NCI-H1092 treated with DMSO at 0.1 percent for 48 hours (cell line): ENCODE measurements around the gene NPIPB6.

ENCODE experiments used
- DNase-seq: peaks from one replicate; lab custom pipeline; 2025; lab: John Stamatoyannopoulos, UW

NPIPB6 gene

GRCh38 chr16:28324235-28324886 lies 38.9 kb downstream of the NPIPB6 start:
- no peak for DNase-seq

GRCh38 chr16:28321700-28322411 lies 41.5 kb downstream of the NPIPB6 start:
- DNase-seq = no peak

GRCh38 chr16:28320741-28321140 lies 42.6 kb downstream of the NPIPB6 start:
- DNase-seq = no peak

DNA sequence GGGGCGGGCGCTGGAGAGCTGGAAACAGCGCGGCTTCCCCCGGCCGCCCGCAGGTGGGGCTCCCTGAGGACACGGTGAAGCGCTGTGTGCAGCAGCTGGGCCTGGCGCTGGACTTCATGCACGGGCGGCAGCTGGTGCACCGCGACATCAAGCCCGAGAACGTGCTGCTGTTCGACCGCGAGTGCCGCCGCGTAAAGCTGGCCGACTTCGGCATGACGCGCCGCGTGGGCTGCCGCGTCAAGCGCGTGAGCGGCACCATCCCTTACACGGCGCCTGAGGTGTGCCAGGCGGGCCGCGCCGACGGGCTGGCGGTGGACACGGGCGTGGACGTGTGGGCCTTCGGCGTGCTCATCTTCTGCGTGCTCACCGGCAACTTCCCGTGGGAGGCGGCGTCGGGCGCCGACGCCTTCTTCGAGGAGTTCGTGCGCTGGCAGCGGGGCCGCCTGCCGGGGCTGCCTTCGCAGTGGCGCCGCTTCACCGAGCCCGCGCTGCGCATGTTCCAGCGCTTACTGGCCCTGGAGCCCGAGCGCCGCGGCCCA lies 43.2 kb downstream of the NPIPB6 start:
- DNase-seq = no peak

GRCh38 chr16:28319476-28320022 lies 43.8 kb downstream of the NPIPB6 start:
- DNase-seq = no peak

GRCh38 chr16:28318042-28318744 lies 45.1 kb downstream of the NPIPB6 start:
- no peak for DNase-seq

DNA sequence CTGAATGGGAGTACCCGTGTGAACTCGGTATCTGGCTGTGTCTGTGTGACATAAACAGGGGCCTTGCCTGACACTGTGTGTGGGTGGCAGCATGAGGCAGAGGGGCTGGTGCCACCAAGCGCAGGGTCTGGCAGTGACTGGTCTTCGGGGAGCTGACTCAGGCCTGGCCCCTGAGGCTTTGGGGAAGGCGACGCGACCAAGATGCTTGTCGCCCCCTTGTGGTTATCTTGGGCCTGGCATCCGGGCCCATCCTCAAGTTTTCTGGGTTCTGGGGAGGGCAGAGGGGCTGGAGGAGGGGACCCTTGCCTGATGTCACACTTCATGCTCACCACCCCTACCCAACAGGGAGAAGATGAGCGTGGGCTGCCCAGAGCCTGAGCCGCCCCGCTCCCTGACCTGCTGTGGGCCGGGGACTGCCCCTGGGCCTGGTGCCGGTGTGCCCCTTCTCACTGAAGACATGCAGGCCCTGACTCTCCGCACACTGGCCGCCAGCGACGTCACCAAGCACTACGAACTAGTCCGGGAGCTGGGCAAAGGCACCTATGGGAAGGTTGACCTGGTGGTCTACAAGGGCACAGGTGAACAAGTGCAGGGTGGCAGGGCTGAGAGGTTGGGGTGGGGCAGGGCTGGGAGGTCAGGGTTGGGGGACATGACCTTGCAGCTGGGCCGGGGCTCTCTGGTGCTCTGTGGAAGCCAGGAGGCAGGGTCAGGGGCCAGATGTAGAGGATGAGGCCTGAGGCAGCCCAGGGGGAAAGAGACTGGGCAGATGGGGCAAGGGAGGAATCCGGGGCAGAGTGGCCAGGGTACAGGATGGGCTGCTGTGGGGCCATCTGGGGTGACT lies 46.0 kb downstream of the NPIPB6 start:
- peak; percentile 6 for DNase-seq

- no peak for DNase-seq
These were observed 47.3 kb downstream of the NPIPB6 start for GRCh38 chr16:28316054-28316453.

GRCh38 chr16:28313587-28313986 lies 49.7 kb downstream of the NPIPB6 start:
- DNase-seq = no peak

DNA sequence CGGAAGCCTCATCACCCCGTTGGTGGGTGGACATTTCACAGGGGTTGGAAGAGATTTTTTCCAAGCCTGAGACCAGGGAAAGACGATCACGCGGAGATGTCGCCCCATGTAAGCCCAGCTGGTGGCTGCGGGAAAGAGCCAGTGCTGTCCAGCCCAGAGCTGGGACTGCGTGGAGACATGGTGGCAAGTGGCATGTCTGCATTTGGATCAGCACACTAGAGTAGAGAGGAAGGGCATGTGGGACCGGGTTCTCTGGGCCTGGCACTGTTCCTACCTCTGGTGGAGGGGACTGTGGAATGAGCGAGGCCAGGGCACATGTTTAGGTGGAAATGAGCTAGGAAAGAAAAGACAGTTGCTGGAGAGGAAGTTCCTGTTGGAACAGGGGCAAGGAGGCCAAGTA lies 51.0 kb downstream of the NPIPB6 start:
- DNase-seq = no peak

- no peak for DNase-seq
These were observed 51.4 kb downstream of the NPIPB6 start for GRCh38 chr16:28311913-28312312.

GRCh38 chr16:28311413-28311812 lies 51.9 kb downstream of the NPIPB6 start:
- no peak for DNase-seq

DNA sequence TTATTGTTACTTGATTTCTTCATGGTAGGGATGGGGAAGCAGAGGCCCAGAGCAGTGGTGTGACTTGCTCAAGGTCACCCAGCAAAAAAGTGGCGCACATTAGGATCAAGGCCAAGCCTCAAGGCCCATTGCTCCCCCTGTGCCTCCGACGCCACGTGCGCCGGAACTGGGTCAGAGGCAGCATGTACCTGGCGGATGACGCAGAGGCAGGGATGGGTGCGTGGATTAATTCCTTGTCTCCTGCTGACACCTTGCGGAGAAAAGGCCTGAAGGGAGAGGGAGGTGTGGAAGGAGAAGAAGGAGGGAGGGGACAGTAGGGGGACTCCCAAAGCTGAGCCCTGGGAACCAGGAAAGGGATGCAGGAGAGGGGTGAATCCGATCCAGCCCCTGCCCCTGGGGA lies 52.5 kb downstream of the NPIPB6 start:
- DNase-seq = no peak

- no peak for DNase-seq
These were observed 53.4 kb downstream of the NPIPB6 start for GRCh38 chr16:28309811-28310311.

DNA sequence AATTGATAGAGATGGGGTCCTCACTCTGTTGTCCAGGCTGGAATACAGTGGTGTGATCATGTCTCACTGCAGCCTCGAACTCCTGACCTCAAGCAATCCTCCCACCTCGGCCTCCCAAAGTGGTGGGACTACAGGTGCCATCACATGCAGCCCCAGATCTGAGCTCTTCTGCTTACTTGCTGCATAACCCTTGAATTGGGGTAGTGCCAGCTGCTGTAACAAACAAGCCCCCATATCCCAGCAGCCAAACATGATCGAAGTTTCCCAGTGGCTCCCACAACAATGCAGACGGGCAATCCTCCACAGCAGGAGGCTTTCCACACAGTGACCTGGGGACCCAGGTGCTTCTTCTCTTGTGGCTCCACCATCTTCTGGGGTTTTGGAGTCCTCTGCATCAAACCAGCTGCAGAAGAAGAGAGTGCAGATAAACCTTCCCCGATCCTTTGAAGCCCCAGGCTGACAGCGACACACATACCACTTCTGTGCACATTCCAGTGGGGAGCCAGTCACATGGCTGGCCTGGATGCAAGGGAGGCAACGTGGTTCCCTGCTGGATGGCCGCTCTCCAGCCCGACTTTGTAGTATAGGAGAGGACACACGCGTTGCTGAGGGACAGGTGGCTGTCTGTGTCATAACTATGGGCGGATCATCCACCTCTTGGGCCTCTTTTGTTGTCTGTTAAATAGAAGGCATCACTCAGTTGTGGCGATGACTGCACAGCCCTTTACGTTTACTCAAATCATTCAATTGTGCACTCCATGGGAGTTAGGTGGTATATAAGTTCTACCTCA lies 54.3 kb downstream of the NPIPB6 start:
- DNase-seq = no peak

DNA sequence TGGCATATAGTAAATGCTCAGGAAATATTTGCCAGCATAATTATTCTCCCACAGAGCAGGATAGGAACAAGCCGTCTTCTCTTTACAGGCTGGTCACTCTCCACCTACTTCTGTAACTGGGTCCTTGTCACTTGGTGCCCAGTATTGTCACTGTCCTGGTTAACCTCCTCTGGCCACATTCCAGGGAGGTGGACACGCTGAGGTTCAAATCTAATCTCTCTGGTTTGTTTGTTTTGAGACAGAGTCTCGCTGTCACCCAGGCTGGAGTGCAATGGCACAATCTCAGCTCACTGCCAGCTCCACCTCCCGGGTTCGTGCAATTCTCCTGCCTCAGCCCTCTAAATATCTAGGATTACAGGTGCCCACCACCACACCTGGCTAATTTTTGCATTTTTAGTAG lies 55.4 kb downstream of the NPIPB6 start:
- no peak for DNase-seq

GRCh38 chr16:28304214-28304613 lies 59.1 kb downstream of the NPIPB6 start:
- no peak for DNase-seq

- no peak for DNase-seq
These were observed 60.2 kb downstream of the NPIPB6 start for GRCh38 chr16:28303132-28303531.

- no peak for DNase-seq
These were observed 61.7 kb downstream of the NPIPB6 start for GRCh38 chr16:28301620-28302019.

DNA sequence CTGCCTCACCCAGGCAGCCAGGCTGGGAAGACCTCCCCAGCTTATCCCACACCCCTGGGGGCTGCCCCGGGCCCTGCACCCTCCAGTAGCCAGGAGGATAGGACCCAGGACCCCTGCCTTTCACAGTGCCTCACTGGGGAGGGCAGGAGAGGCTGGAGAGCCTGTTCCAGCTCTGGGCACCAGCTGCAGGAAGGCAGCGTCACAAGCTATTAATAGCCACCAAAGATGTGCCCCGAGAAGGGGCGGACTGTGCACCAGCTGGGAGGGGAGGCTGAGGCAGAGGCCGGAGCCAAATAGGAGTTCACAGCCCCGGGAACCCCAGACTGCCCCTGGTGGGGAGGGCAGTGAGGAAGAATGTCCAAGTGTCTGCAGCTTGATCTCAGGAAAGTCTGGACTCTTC lies 62.2 kb downstream of the NPIPB6 start:
- DNase-seq = no peak

DNA sequence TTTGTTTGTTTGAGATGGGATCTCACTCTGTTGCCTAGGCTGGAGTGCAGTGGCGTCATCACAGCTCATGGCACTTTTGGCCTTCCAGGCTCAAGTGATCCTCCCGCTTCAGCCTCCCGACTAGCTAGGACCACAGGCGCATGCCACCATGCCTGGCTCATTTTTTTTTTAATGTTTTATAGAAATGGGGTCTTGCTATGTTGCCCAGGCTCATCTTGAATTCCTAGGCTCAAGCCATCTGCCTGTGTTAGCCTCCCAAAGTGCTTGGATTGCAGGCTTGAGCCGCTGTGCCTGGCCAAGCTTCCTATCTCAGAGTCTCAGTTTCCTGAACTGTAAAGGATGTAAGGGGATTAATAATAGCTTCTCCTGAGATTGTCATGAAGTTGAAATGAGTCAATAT lies 63.0 kb downstream of the NPIPB6 start:
- DNase-seq = no peak
